SU-DHL-6 (cell line): Measurements from ENCODE around the gene DCC.

ENCODE experiments used
- H2AFZ ChIP-seq: fragments of 200-600 bp; sonication (generic); 2 replicates; pipeline ENCODE4 v1.6.1; 2014; ENCODE audit warnings: low read depth, mild to moderate bottlenecking, moderate library complexity, mixed read lengths, antibody characterized with exemption, low read length; ENCODE audit not compliant: severe bottlenecking
- H3F3A ChIP-seq: fragments of 200-600 bp; shearing (Covaris generic); 2 replicates; pipeline ENCODE4 v1.6.0; 2016; ENCODE audit warnings: antibody characterized with exemption, mild to moderate bottlenecking; ENCODE audit not compliant: insufficient read depth
- H3K27ac ChIP-seq: fragments of 200-600 bp; sonication (generic); 2 replicates; pipeline ENCODE4 v1.5.1; 2016; ENCODE audit warnings: low read depth, mild to moderate bottlenecking, low read length, moderate library complexity, mixed read lengths
- H3K27me3 ChIP-seq: fragments of 200-600 bp; sonication (generic), shearing (Covaris generic); 2 replicates; pipeline ENCODE4 v1.6.0; 2014; ENCODE audit warnings: mild to moderate bottlenecking, low read length
- H3K36me3 ChIP-seq: fragments of 200-600 bp; sonication (generic); 2 replicates; pipeline ENCODE4 v1.6.1; 2014; ENCODE audit warnings: mild to moderate bottlenecking, low read length, mixed read lengths
- H3K4me2 ChIP-seq: fragments of 300-600, 200-600 bp; shearing (Covaris generic), sonication (generic); 2 replicates; pipeline ENCODE4 v1.6.0; 2014; ENCODE audit warnings: low read length, low read depth, mild to moderate bottlenecking; ENCODE audit not compliant: poor library complexity, severe bottlenecking
- H3K4me3 ChIP-seq: fragments of 200-600 bp; sonication (generic); 2 replicates; pipeline ENCODE4 v1.5.1; 2014; ENCODE audit warnings: antibody characterized with exemption, low read length, mild to moderate bottlenecking, mixed read lengths; ENCODE audit not compliant: insufficient read depth, poor library complexity, severe bottlenecking
- H3K79me2 ChIP-seq: fragments of 200-600 bp; sonication (generic); 2 replicates; pipeline ENCODE4 v1.6.1; 2014; ENCODE audit warnings: mild to moderate bottlenecking, low read length, moderate library complexity; ENCODE audit not compliant: insufficient read depth
- H3K9ac ChIP-seq: fragments of 200-600 bp; sonication (generic); 2 replicates; pipeline ENCODE4 v1.7.0; 2014; ENCODE audit warnings: mild to moderate bottlenecking, low read length
- H3K9me2 ChIP-seq: fragments of 200-600 bp; sonication (generic); replicated peaks from 2 replicates; pipeline ENCODE4 v1.6.1; 2014; ENCODE audit warnings: low read length; ENCODE audit not compliant: insufficient read depth
- H3K9me3 ChIP-seq: fragments of 200-600 bp; sonication (generic); 2 replicates; pipeline ENCODE4 v1.6.1; 2014; ENCODE audit warnings: low read length, mixed read lengths; ENCODE audit not compliant: insufficient read depth
- H4K20me1 ChIP-seq: fragments of 200-600 bp; sonication (generic); 2 replicates; pipeline ENCODE4 v1.6.1; 2014; ENCODE audit warnings: low read depth, mild to moderate bottlenecking, antibody characterized with exemption, low read length, moderate library complexity, mixed read lengths
- EZH2phosphoT487 ChIP-seq: fragments of 200-600 bp; sonication (generic), shearing (Covaris generic); conservative IDR thresholded peaks from 2 replicates; pipeline ENCODE4 v1.6.1; 2018; ENCODE audit warnings: mild to moderate bottlenecking, antibody characterized with exemption, low read length, moderate library complexity, mixed read lengths
- TF ChIP-seq, protein P1 (sequence below): fragments of 200-600 bp; sonication (generic); IDR thresholded peaks from one replicate; pipeline ENCODE4 v1.5.1; 2017; ENCODE audit warnings: antibody characterized with exemption, mild to moderate bottlenecking, low read length, moderate library complexity; ENCODE audit not compliant: insufficient read depth, poor library complexity, severe bottlenecking

DCC gene

GRCh38 chr18:52945552-52945951, 605.6 kb downstream of the DCC start:
- no peaks in the 10 kb centered on the region for H3K27me3 ChIP-seq
- TF ChIP-seq EZH2phosphoT487, result no peak
- TF ChIP-seq, protein P1, sequence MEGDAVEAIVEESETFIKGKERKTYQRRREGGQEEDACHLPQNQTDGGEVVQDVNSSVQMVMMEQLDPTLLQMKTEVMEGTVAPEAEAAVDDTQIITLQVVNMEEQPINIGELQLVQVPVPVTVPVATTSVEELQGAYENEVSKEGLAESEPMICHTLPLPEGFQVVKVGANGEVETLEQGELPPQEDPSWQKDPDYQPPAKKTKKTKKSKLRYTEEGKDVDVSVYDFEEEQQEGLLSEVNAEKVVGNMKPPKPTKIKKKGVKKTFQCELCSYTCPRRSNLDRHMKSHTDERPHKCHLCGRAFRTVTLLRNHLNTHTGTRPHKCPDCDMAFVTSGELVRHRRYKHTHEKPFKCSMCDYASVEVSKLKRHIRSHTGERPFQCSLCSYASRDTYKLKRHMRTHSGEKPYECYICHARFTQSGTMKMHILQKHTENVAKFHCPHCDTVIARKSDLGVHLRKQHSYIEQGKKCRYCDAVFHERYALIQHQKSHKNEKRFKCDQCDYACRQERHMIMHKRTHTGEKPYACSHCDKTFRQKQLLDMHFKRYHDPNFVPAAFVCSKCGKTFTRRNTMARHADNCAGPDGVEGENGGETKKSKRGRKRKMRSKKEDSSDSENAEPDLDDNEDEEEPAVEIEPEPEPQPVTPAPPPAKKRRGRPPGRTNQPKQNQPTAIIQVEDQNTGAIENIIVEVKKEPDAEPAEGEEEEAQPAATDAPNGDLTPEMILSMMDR, result no peak

DNA sequence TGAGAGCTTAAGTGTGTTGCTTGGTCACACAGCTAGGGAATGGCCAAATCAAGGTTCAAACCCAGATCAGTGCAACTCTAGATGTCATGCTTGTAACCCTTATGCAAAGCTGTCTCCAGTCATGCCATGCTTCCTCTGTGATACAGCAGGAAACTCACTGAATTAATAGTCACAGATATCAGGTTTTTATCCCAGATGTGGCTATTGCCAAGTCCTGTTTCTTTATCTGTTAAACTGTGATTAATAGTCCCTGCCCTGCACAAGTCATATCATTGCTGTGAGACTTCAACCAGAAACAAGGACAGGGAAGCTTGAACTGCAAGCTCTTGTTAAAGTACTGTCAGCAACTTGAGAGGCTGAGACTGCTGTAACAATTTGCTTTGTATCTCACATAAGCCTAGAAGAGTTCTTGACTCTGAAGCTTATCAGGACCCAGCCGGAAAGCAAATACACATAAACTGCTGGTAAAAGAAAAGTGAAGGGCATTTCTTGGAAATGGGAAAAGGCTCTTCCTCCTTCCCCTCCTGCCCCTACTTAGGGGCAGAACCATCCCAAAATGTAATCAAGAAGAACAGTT, 609.0 kb downstream of the DCC start:
- H3K4me3 ChIP-seq, result no peak overlapping the region
- H3K79me2 ChIP-seq, result no peaks in the 10 kb centered on the region
- H4K20me1 ChIP-seq, result no peaks in the 10 kb centered on the region
- H3K27me3 ChIP-seq, result no peaks in the 10 kb centered on the region
- no peak for TF ChIP-seq EZH2phosphoT487
- TF ChIP-seq, protein P1, result no peak
- no peaks in the 10 kb centered on the region for H3K9me2 ChIP-seq
- H3K4me2 ChIP-seq, result no peak overlapping the region
- no peak overlapping the region for H3K9ac ChIP-seq
- no peaks in the 10 kb centered on the region for H3F3A ChIP-seq
- H3K36me3 ChIP-seq, result no peaks in the 10 kb centered on the region
- H2AFZ ChIP-seq, result no peak overlapping the region
- no peaks in the 10 kb centered on the region for H3K9me3 ChIP-seq
- H3K27ac ChIP-seq, result no peak overlapping the region

More at GRCh38 chr18:52945552-52945951, 605.6 kb downstream of the DCC start:
- Histone ChIP-seq H3F3A (no peaks in the 10 kb centered on the region), H2AFZ (no peak overlapping the region), H3K27ac (no peak overlapping the region), H3K79me2 (no peaks in the 10 kb centered on the region), H3K9ac (no peak overlapping the region), H3K36me3 (no peaks in the 10 kb centered on the region), H3K4me3 (no peak overlapping the region), H4K20me1 (no peaks in the 10 kb centered on the region), H3K9me3 (no peaks in the 10 kb centered on the region), H3K9me2 (no peaks in the 10 kb centered on the region), H3K4me2 (no peak overlapping the region)

DNA sequence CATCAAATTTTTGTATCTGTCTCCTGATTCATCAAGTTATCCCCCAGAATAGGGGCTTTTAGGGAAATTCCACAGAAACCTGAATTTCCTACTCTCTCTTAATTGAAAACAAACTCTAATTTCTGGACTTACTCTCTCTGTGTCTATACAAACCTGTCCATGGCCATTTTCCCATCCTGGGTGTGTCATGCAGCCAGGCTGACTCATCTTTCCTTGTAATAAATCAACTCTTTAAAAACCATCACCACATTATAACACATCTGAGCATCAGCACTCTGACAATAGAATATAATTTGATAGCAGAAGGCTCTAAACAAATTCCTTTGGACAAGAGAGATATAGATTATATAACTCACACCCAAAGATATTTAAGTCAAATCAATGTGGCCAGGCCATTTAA, 610.2 kb downstream of the DCC start:
- Histone ChIP-seq H3K4me3 (no peak overlapping the region), H3K9me2 (no peaks in the 10 kb centered on the region), H3K27ac (no peak overlapping the region), H3K9me3 (no peaks in the 10 kb centered on the region), H3K9ac (no peak overlapping the region), H2AFZ (no peak overlapping the region), H3K79me2 (no peaks in the 10 kb centered on the region), H3K27me3 (no peaks in the 10 kb centered on the region), H4K20me1 (no peaks in the 10 kb centered on the region), H3K36me3 (no peaks in the 10 kb centered on the region), H3K4me2 (no peak overlapping the region), H3F3A (no peaks in the 10 kb centered on the region)
- no peak for TF ChIP-seq EZH2phosphoT487
- TF ChIP-seq, protein P1, result no peak
